ENCODE measurements around the gene SULF2.

SULF2 gene

GRCh38 chr20:47801759-47802158, 16.5 kb upstream of the SULF2 start:
- no peak for TF ChIP-seq CTCF (IDR thresholded peaks at IDR 0.05)
- Histone ChIP-seq H3K36me3 (no peaks in the 10 kb centered on the region), H3K27me3 (peaks cover 17% of the 10 kb centered on the region), H3K4me1 (ENCODE audit: control insufficient read depth in 1 of 2, insufficient read depth in 1 of 2, low read depth in 1 of 2, low read length in 1 of 2) (peaks cover 0 to 6% of the 10 kb centered on the region in 2 experiments), H3K27ac (no peak overlapping the region), H3K4me3 (ENCODE audit: low read depth in 1 of 2, low read length in 1 of 2) (no peak overlapping the region), H3K9me3 (no peaks in the 10 kb centered on the region)

- H3K9me3 ChIP-seq = no peaks in the 10 kb centered on the region
- no peak overlapping the region for H3K27ac ChIP-seq
- H3K36me3 ChIP-seq = no peaks in the 10 kb centered on the region
- no peak for TF ChIP-seq CTCF (IDR thresholded peaks at IDR 0.05)
- H3K4me1 ChIP-seq (ENCODE audit: control insufficient read depth in 1 of 2, insufficient read depth in 1 of 2, low read depth in 1 of 2, low read length in 1 of 2) = peaks cover 0 to 8% of the 10 kb centered on the region in 2 experiments
- H3K27me3 ChIP-seq = peaks cover 14% of the 10 kb centered on the region
- H3K4me3 ChIP-seq (ENCODE audit: low read depth in 1 of 2, low read length in 1 of 2) = no peak overlapping the region
Measured at GRCh38 chr20:47801079-47801478, 15.8 kb upstream of the SULF2 start.

- peaks cover 14% of the 10 kb centered on the region for H3K27me3 ChIP-seq
- no peaks in the 10 kb centered on the region for H3K9me3 ChIP-seq
- no peak overlapping the region for H3K4me3 ChIP-seq (ENCODE audit: low read depth in 1 of 2, low read length in 1 of 2)
- H3K36me3 ChIP-seq = no peaks in the 10 kb centered on the region
- H3K4me1 ChIP-seq (ENCODE audit: control insufficient read depth in 1 of 2, insufficient read depth in 1 of 2, low read depth in 1 of 2, low read length in 1 of 2) = peaks cover 0 to 8% of the 10 kb centered on the region in 2 experiments
- H3K27ac ChIP-seq = no peak overlapping the region
- TF ChIP-seq CTCF (IDR thresholded peaks at IDR 0.05) = no peak
Measured at GRCh38 chr20:47800623-47801022, 15.3 kb upstream of the SULF2 start.

- H3K9me3 ChIP-seq = no peaks in the 10 kb centered on the region
- peaks cover 13% of the 10 kb centered on the region for H3K27me3 ChIP-seq
- TF ChIP-seq CTCF (IDR thresholded peaks at IDR 0.05) = no peak
- peaks cover 2 to 8% of the 10 kb centered on the region in 2 experiments for H3K4me1 ChIP-seq (ENCODE audit: control insufficient read depth in 1 of 2, insufficient read depth in 1 of 2, low read depth in 1 of 2, low read length in 1 of 2)
- no peak overlapping the region for H3K4me3 ChIP-seq (ENCODE audit: low read depth in 1 of 2, low read length in 1 of 2)
- no peak overlapping the region for H3K27ac ChIP-seq
- H3K36me3 ChIP-seq = no peaks in the 10 kb centered on the region
Measured at GRCh38 chr20:47799116-47799715, 13.9 kb upstream of the SULF2 start.

GRCh38 chr20:47796971-47797370, 11.7 kb upstream of the SULF2 start:
- Histone ChIP-seq H3K36me3 (no peaks in the 10 kb centered on the region), H3K9me3 (no peaks in the 10 kb centered on the region), H3K4me1 (ENCODE audit: control insufficient read depth in 1 of 2, insufficient read depth in 1 of 2, low read depth in 1 of 2, low read length in 1 of 2) (peaks cover 2 to 8% of the 10 kb centered on the region in 2 experiments), H3K27ac (no peak overlapping the region), H3K4me3 (ENCODE audit: low read depth in 1 of 2, low read length in 1 of 2) (no peak overlapping the region), H3K27me3 (peaks cover 25% of the 10 kb centered on the region)
- no peak for TF ChIP-seq CTCF (IDR thresholded peaks at IDR 0.05)

All from neutrophil (primary cell).